Hippocampal formation (tissue), 2 donors: ENCODE data around the gene HOMER2.

Experiments
- DNase-seq, 2 donors: peaks; one replicate each; lab custom pipeline; 2025; lab: John Stamatoyannopoulos, UW

Gene HOMER2

GRCh38 chr15:82799183-82799841, 153.2 kb downstream of the HOMER2 start:
- DNase-seq, result no peak
